ENCODE data around the gene CDH23. TPM values are rescaled to one million over a fixed set of nuclear protein-coding genes. Genes with fewer than 3 reads are reported as not detected.

CDH23 gene
- total RNA-seq, 1 donor from 2014 or later = 9.4 TPM

DNA sequence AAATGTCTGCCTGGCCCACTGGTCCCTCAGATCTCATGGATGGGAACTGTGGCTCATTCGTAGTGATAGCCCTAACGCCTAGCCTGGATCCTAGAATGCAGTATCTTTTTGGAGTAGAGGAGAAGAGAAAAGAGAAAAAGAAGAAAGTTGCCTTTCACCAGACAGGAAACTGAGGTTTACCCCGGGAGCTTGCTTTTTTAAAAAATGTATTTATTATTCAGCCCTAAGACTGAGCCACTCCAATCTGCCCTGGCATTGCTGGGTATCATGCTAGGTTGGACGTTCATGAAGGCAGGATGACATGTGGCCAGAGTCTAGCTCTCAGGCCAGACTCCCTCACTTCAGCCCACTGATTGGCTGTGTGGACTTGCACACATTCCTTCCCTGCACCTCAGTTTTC lies 344.3 kb downstream of the CDH23 start:
- no peaks in the 10 kb centered on the region for H3K36me3 Mint-ChIP-seq
- no peak overlapping the region for H3K27ac Mint-ChIP-seq
- H3K9me3 Mint-ChIP-seq = no peaks in the 10 kb centered on the region
- H3K4me1 Mint-ChIP-seq (ENCODE audit: unreplicated experiment) = peaks cover 23% of the 10 kb centered on the region
- H3K4me3 Mint-ChIP-seq = no peak overlapping the region
- TF ChIP-seq, protein P1, sequence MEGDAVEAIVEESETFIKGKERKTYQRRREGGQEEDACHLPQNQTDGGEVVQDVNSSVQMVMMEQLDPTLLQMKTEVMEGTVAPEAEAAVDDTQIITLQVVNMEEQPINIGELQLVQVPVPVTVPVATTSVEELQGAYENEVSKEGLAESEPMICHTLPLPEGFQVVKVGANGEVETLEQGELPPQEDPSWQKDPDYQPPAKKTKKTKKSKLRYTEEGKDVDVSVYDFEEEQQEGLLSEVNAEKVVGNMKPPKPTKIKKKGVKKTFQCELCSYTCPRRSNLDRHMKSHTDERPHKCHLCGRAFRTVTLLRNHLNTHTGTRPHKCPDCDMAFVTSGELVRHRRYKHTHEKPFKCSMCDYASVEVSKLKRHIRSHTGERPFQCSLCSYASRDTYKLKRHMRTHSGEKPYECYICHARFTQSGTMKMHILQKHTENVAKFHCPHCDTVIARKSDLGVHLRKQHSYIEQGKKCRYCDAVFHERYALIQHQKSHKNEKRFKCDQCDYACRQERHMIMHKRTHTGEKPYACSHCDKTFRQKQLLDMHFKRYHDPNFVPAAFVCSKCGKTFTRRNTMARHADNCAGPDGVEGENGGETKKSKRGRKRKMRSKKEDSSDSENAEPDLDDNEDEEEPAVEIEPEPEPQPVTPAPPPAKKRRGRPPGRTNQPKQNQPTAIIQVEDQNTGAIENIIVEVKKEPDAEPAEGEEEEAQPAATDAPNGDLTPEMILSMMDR (conservative IDR thresholded peaks at IDR 0.05) = no peak
- H3K27me3 Mint-ChIP-seq = no peaks in the 10 kb centered on the region
- no peak for DNase-seq (ENCODE audit: extremely low spot score, unreplicated experiment)

DNA sequence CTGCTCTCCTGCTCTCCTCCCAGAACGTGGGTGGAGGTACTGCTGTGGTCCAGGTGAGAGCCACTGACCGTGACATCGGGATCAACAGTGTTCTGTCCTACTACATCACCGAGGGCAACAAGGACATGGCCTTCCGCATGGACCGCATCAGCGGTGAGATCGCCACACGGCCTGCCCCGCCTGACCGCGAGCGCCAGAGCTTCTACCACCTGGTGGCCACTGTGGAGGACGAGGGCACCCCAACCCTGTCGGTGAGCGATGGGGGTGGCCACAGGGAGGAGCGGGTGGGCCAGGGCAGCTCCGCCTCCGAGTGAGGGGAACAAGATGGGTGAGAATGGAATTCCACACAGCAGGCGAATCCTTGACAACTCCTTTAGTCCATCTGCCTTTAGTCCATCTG lies 345.0 kb downstream of the CDH23 start:
- Mint-ChIP-seq H3K4me1 (ENCODE audit: unreplicated experiment) (peaks cover 24% of the 10 kb centered on the region), H3K4me3 (no peak overlapping the region), H3K9me3 (no peaks in the 10 kb centered on the region), H3K36me3 (no peaks in the 10 kb centered on the region), H3K27me3 (no peaks in the 10 kb centered on the region), H3K27ac (no peak overlapping the region)
- TF ChIP-seq, protein P1 (conservative IDR thresholded peaks at IDR 0.05) = no peak
- no peak for DNase-seq (ENCODE audit: extremely low spot score, unreplicated experiment)

DNA sequence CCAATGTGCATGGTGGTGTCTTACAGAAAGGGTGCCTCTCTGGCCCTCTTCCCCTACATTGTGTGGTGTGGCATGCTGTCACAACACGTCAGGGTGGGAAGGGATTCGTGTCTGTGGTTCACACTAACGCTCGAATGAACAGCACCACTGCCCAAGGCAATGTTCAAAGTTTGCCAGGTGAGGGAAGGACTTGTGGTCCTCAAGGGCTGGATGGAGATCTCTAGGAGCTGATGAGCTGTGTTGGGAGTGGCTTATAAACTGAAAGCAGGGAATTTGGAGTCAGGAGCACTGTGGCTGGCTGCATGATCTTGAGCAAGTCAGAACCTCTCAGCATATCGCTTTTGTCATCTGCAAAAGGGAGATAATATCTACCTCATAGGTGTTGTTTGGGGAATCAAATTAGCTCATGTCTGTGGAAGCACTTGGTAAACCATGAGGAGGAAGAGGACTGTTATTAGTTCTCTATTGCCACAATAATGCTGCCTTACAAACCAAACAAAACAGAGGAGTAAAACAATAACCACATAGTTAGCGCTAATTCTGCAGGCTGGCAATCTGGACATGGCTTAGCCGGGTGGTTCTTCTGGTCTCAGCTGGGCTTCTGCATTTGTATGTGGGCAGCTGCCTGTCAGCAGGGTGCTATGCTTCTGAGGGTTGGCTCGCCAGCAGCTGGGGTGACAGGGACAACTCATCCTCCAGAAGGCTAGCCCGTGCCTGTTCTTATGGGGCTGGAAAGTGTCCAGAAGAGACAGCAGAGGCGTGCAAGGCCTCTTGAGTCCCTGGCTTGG lies 345.8 kb downstream of the CDH23 start:
- TF ChIP-seq, protein P1 (conservative IDR thresholded peaks at IDR 0.05) = no peak
- Mint-ChIP-seq H3K27ac (no peak overlapping the region), H3K4me3 (no peak overlapping the region), H3K9me3 (no peaks in the 10 kb centered on the region), H3K27me3 (no peaks in the 10 kb centered on the region), H3K36me3 (no peaks in the 10 kb centered on the region), H3K4me1 (ENCODE audit: unreplicated experiment) (peaks cover 26% of the 10 kb centered on the region)
- DNase-seq (ENCODE audit: extremely low spot score, unreplicated experiment) = no peak

DNA sequence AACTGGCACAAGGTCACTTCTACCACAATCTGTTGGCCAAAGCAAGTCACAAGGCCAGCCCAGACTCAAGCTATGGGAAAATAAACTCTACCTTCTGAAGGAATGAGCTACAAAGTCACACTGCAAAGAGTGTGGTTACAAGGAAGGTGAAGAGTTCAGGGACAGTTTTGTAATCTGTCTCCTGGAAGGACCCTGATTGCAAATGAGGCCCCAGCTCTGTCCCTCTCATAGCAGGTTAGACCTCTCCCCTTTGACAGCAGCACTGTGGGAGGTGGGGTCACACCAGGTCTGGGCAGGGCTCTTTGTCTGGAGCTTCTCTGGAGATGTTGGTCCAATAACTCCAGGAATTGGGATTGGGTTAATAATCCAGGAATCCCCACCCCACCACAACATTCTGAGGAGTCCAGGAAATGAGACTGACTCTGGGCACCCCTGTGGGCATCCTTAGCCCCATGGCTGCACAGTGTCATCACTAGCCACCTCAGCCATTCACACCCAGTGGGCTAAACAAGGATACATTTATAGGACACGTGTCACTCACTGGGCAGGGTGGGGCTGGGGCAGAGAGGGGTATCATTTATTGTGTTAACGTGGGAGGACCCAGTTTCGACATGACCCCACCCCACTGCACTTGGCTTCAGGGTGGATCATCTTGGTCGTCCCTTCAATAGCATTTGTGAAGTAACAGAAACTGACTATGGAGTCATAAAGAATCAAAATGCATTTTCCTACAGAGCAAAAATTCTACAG lies 346.5 kb downstream of the CDH23 start:
- no peak overlapping the region for H3K27ac Mint-ChIP-seq
- H3K4me3 Mint-ChIP-seq = no peak overlapping the region
- TF ChIP-seq, protein P1 (conservative IDR thresholded peaks at IDR 0.05) = no peak
- no peak for DNase-seq (ENCODE audit: extremely low spot score, unreplicated experiment)
- H3K9me3 Mint-ChIP-seq = no peaks in the 10 kb centered on the region
- peaks cover 23% of the 10 kb centered on the region for H3K4me1 Mint-ChIP-seq (ENCODE audit: unreplicated experiment)
- no peaks in the 10 kb centered on the region for H3K36me3 Mint-ChIP-seq
- no peaks in the 10 kb centered on the region for H3K27me3 Mint-ChIP-seq

DNA sequence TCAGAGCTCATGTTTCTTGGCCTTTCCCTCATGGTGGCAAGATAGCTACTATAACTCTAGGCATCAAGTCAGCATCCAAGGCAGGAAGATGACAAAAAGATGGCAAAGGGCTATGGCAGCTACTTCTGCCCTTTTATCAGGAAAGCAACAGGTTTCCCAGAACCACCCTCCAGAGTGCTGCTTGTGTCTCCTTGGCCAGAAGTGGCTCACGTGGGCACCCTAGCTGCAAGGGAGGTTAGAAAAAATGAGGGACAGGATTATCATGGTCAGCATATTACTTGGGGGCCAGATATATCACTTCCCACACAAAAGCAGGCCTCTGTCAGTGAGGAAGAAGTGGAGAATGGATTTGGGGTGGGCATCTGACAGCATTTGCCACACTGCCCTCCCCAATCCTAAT lies 347.1 kb downstream of the CDH23 start:
- H3K27ac Mint-ChIP-seq = no peak overlapping the region
- H3K36me3 Mint-ChIP-seq = no peaks in the 10 kb centered on the region
- no peaks in the 10 kb centered on the region for H3K9me3 Mint-ChIP-seq
- no peaks in the 10 kb centered on the region for H3K27me3 Mint-ChIP-seq
- TF ChIP-seq, protein P1 (conservative IDR thresholded peaks at IDR 0.05) = no peak
- H3K4me1 Mint-ChIP-seq (ENCODE audit: unreplicated experiment) = peaks cover 29% of the 10 kb centered on the region
- no peak for DNase-seq (ENCODE audit: extremely low spot score, unreplicated experiment)
- no peak overlapping the region for H3K4me3 Mint-ChIP-seq
